HepG2 (cell line): ENCODE data around the gene PRICKLE2. TPM values are rescaled to one million over a fixed set of nuclear protein-coding genes. Genes with fewer than 3 reads are reported as not detected.

ENCODE experiments used
- ATAC-seq: fragments of 200-7000 bp; cut with Tn5 transposase; 3 replicates; pipeline ENCODE4 v1.9.1; 2020; ENCODE audit warnings: mild to moderate bottlenecking, moderate library complexity
- BruUV-seq: library from RNA; stranded (reverse); fragments of 400-500 nt; replicated peaks from 2 replicates; lab custom pipeline; 2021; lab: Mats Ljungman, UMichigan
- CTCF ChIA-PET: fragments of 300-600 bp; formaldehyde crosslinking; extraction: SDS; loops from one replicate; lab custom pipeline; 2021; ENCODE audit warnings: low total read pairs, inconsistent platforms, low intra/inter-chr PET ratio; lab: Yijun Ruan, JAX
- POLR2A ChIA-PET: fragments of 350-600 bp; sonication (Branson Sonifier 250); formaldehyde crosslinking; loops from one replicate; lab custom pipeline; 2020; ENCODE audit warnings: antibody characterized with exemption, inconsistent platforms; lab: Yijun Ruan, JAX
- DNase-seq: peaks from one replicate; pipeline ENCODE4 v3.0.0-alpha.2; 2015; ENCODE audit warnings: low spot score
- FAIRE-seq: peaks from 3 replicates; lab custom pipeline; 2011; peaks lifted over from hg19 to GRCh38; lab: Jason Lieb, UNC
- H2AFZ ChIP-seq: one replicate; pipeline ENCODE4 v1.6.1; 2011; ENCODE audit warnings: low read length, inconsistent platforms
- H3K27ac ChIP-seq: fragments of 300-600 bp; 3 replicates; pipeline ENCODE4 v1.8.0; 2011; ENCODE audit warnings: mixed run types, mild to moderate bottlenecking, mixed read lengths, low read length, inconsistent platforms; ENCODE audit not compliant: insufficient read depth; ENCODE audit errors: extremely low read length
- H3K27me3 ChIP-seq, 2 experiments: fragments of 200-600 bp in 1 of 2; 2 replicates in 1 of 2; 3 replicates in 1 of 2; pipeline versions ENCODE4 v1.6.0 to v1.8.0; 2011; ENCODE audit warnings: low read length in 2 of 2, mild to moderate bottlenecking in 2 of 2, moderate library complexity in 2 of 2, inconsistent platforms in 1 of 2; ENCODE audit not compliant: insufficient read depth in 2 of 2, control insufficient read depth in 1 of 2
- H3K36me3 ChIP-seq, 2 experiments: fragments of 200-600 bp in 1 of 2; replicated peaks in 1 of 2; 2 replicates in 1 of 2; 3 replicates in 1 of 2; pipeline versions ENCODE4 v1.5.1 to v1.8.0; 2011; ENCODE audit warnings: low read length in 2 of 2, inconsistent platforms in 1 of 2; ENCODE audit not compliant: insufficient read depth in 2 of 2, control insufficient read depth in 1 of 2
- H3K4me1 ChIP-seq: 2 replicates; pipeline ENCODE4 v1.5.1; 2012; ENCODE audit warnings: low read length, inconsistent platforms; ENCODE audit not compliant: insufficient read depth
- H3K4me2 ChIP-seq: 2 replicates; pipeline ENCODE4 v1.6.0; 2011; ENCODE audit warnings: low read depth, low read length, inconsistent platforms
- H3K4me3 ChIP-seq, 3 experiments: fragments of 200-600 bp in 1 of 3; sonication (generic), shearing (Covaris generic) in 1 of 3; replicated peaks in 1 of 3; 2 replicates each; pipeline ENCODE4 v1.5.1; 2011 to 2016; ENCODE audit warnings: low read length in 3 of 3, inconsistent platforms in 2 of 3, low read depth in 2 of 3, mild to moderate bottlenecking in 2 of 3, control low read depth in 1 of 3, mixed read lengths in 1 of 3; ENCODE audit not compliant: insufficient read depth in 1 of 3
- H3K79me2 ChIP-seq: one replicate; pipeline ENCODE4 v1.6.1; 2011; ENCODE audit warnings: low read length, inconsistent platforms; ENCODE audit not compliant: insufficient read depth
- H3K9ac ChIP-seq: 2 replicates; pipeline ENCODE4 v1.6.0; 2011; ENCODE audit warnings: mild to moderate bottlenecking, low read depth, low read length, inconsistent platforms; ENCODE audit not compliant: insufficient read depth
- H3K9me3 ChIP-seq: 2 replicates; pipeline ENCODE4 v1.5.1; 2012; ENCODE audit warnings: mild to moderate bottlenecking, low read length
- H4K20me1 ChIP-seq: 2 replicates; pipeline ENCODE4 v1.6.0; 2011; ENCODE audit warnings: inconsistent platforms, mild to moderate bottlenecking, low read length, moderate library complexity; ENCODE audit not compliant: insufficient read depth
- CBX5 ChIP-seq: sonication (generic); formaldehyde crosslinking; IDR thresholded peaks from 2 replicates; pipeline ENCODE4 v1.4.0; 2020; ENCODE audit warnings: missing genetic modification reagents, borderline replicate concordance
- KDM5B ChIP-seq: sonication (generic); formaldehyde crosslinking; IDR thresholded peaks from 2 replicates; pipeline ENCODE4 v1.4.0; 2020; ENCODE audit warnings: missing genetic modification reagents, mild to moderate bottlenecking, borderline replicate concordance
- SAFB2 ChIP-seq: sonication (generic); formaldehyde crosslinking; IDR thresholded peaks from 2 replicates; pipeline ENCODE4 v1.5.1; 2020; ENCODE audit warnings: missing genetic modification reagents, low read depth, mild to moderate bottlenecking, borderline replicate concordance
- SKI ChIP-seq: fragments of 450-650 bp; IDR thresholded peaks from one replicate; pipeline ENCODE4 v1.6.1; 2018; ENCODE audit warnings: mild to moderate bottlenecking; ENCODE audit not compliant: partially characterized antibody
- ZNF224 ChIP-seq: sonication (generic); formaldehyde crosslinking; IDR thresholded peaks from 2 replicates; pipeline ENCODE4 v1.5.0; 2020; ENCODE audit warnings: mild to moderate bottlenecking, missing genetic modification reagents
- ZNF3 ChIP-seq: IDR thresholded peaks from 2 replicates; pipeline ENCODE4 v1.7.0; 2017; ENCODE audit warnings: inconsistent platforms
- ZNF589 ChIP-seq: sonication (generic); formaldehyde crosslinking; conservative IDR thresholded peaks from 2 replicates; pipeline ENCODE4 v1.8.0; 2022; ENCODE audit warnings: mild to moderate bottlenecking, moderate library complexity, missing genetic modification reagents
- ZNF614 ChIP-seq: IDR thresholded peaks from 2 replicates; pipeline ENCODE4 v1.6.1; 2018; ENCODE audit warnings: missing biosample characterization, missing genetic modification reagents, inconsistent platforms, borderline replicate concordance
- ZNF724P ChIP-seq: sonication (generic); formaldehyde crosslinking; IDR thresholded peaks from 2 replicates; pipeline ENCODE4 v1.8.0; 2022; ENCODE audit warnings: missing genetic modification reagents, borderline replicate concordance
- WGBS: methylation state at CpG from one replicate; pipeline ENCODE4 v1.1.6; 2017; ENCODE audit warnings: low lambda C conversion rate; 5-methylcytosine and 5-hydroxymethylcytosine counted together
- in situ Hi-C: cut with HindIII; loops from 2 replicates; pipeline ENCODE4 v1.10.0; 2017; ENCODE audit warnings: low pct_unique_long_range_greater_than_20kb; ENCODE audit not compliant: extremely low pct_ligation_motif_present
- intact Hi-C: fragments of 100-400 bp; cut with micrococcal nuclease; formaldehyde crosslinking; loops from one replicate; pipeline ENCODE4 v1.10.0; 2022; ENCODE audit not compliant: unreplicated experiment
- polyA plus RNA-seq, 8 experiments: library from polyadenylated mRNA; depleted of rRNA in 3 of 8; stranded (reverse) in 7 of 8; unstranded in 1 of 8; fragments of >200 nt; fragmentation: Illumina TruSeq in 4 of 8; extraction: Trizol in 4 of 8; gene quantifications; 2 replicates each; pipeline versions ENCODE4 v1.2.1 to v1.2.3, GENCODE V29; 2011 to 2016; ENCODE audit warnings: low read depth in 4 of 8, missing spikeins in 1 of 8, mixed read lengths in 1 of 8; ENCODE audit not compliant: insufficient read depth in 1 of 8
- total RNA-seq, 5 experiments: library from RNA; depleted of rRNA; stranded (reverse); fragments of >200 nt; fragmentation: Illumina TruSeq; extraction: Trizol; gene quantifications; 2 replicates each; pipeline ENCODE4 v1.2.3, GENCODE V29; 2016; ENCODE audit warnings: low read depth in 1 of 5
- TF ChIP-seq, protein P1 (sequence below): sonication (generic); formaldehyde crosslinking; IDR thresholded peaks from 2 replicates; pipeline ENCODE4 v1.4.0; 2020; ENCODE audit warnings: missing genetic modification reagents, low read depth, mild to moderate bottlenecking, borderline replicate concordance
- TF ChIP-seq, protein P2 (sequence below): sonication (generic); formaldehyde crosslinking; IDR thresholded peaks from 2 replicates; pipeline ENCODE4 v1.4.0; 2020; ENCODE audit warnings: missing genetic modification reagents

Gene PRICKLE2
- total and polyA plus RNA-seq, 2 of the 13 experiments (the other 11 are each of a cell fraction or from before 2014, with no cell fraction given) = 0.01 to 0.07 TPM

DNA sequence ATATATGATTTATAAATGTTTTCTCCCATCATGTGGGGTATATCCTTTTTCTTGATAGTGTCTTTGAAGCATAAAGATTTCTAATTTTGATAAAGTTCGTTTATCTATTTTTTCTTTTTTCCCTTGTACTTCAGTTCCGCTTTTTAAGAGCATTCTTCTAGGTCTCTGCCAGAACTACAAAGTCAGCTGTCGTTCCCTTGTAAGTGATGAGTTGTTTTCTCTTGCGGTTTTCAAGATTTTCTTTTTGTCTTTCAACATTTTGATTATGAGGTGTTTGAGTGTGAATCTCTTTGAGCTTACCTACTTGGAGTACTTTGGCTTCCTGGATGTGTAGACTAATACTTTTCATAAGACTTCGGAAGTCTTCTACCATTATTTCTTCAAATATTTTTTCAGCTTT is 9.3 kb upstream of the PRICKLE2 start:
- no TSS peak for BruUV-seq
- no peak overlapping the region for H3K27ac ChIP-seq
- WGBS = 43% methylated on average over 5 of the region's 5 CpGs
- H3K27me3 ChIP-seq = no peaks in the 10 kb centered on the region
- no peaks in the 10 kb centered on the region for H4K20me1 ChIP-seq
- DNase-seq = no peak
- no peak overlapping the region for H3K4me3 ChIP-seq
- H3K9ac ChIP-seq = no peak overlapping the region
- no peak overlapping the region for H3K4me2 ChIP-seq
- H3K79me2 ChIP-seq = no peaks in the 10 kb centered on the region
- POLR2A ChIA-PET = no interaction called here
- intact Hi-C loops (no loop called here), in situ Hi-C loops (no loop called here)
- no peaks in the 10 kb centered on the region for H3K36me3 ChIP-seq
- peaks cover 6% of the 10 kb centered on the region for H3K4me1 ChIP-seq
- no peak overlapping the region for H2AFZ ChIP-seq
- CTCF ChIA-PET = no interaction called here
- TF ChIP-seq, protein P1, sequence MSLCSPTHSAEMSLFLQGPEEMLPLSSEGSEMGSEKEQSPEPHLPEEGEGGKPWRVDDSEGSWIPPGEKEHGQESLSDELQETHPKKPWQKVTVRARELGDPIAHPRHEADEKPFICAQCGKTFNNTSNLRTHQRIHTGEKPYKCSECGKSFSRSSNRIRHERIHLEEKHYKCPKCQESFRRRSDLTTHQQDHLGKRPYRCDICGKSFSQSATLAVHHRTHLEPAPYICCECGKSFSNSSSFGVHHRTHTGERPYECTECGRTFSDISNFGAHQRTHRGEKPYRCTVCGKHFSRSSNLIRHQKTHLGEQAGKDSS (CRISPR knock-in tag) = no peak
- no peak for TF ChIP-seq SKI
- TF ChIP-seq, protein P2, sequence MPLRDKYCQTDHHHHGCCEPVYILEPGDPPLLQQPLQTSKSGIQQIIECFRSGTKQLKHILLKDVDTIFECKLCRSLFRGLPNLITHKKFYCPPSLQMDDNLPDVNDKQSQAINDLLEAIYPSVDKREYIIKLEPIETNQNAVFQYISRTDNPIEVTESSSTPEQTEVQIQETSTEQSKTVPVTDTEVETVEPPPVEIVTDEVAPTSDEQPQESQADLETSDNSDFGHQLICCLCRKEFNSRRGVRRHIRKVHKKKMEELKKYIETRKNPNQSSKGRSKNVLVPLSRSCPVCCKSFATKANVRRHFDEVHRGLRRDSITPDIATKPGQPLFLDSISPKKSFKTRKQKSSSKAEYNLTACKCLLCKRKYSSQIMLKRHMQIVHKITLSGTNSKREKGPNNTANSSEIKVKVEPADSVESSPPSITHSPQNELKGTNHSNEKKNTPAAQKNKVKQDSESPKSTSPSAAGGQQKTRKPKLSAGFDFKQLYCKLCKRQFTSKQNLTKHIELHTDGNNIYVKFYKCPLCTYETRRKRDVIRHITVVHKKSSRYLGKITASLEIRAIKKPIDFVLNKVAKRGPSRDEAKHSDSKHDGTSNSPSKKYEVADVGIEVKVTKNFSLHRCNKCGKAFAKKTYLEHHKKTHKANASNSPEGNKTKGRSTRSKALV (CRISPR knock-in tag) = no peak
- TF ChIP-seq KDM5B (CRISPR knock-in tag) = no peak
- no peak for TF ChIP-seq CBX5 (CRISPR knock-in tag)
- TF ChIP-seq SAFB2 (CRISPR knock-in tag) = no peak
- TF ChIP-seq ZNF724P (CRISPR knock-in tag) = no peak
- no peak for TF ChIP-seq ZNF614
- TF ChIP-seq ZNF589 (CRISPR knock-in tag) = no peak
- no peak for TF ChIP-seq ZNF224 (CRISPR knock-in tag)
- no peak for TF ChIP-seq ZNF3 (CRISPR knock-in tag)
- FAIRE-seq = no peak
- ATAC-seq = no peak
- no peaks in the 10 kb centered on the region for H3K9me3 ChIP-seq
